Smooth muscle cell (in vitro differentiated cells): Measurements from ENCODE around the gene MTA1. TPM values are rescaled to one million over a fixed set of nuclear protein-coding genes. Genes with fewer than 3 reads are reported as not detected.
A peak's percentile ranks its signal among the peaks of the same experiment; 100 is the strongest.

ENCODE experiments used
- DNase-seq: peaks from one replicate; lab custom pipeline; 2025; ENCODE audit not compliant: unreplicated experiment; lab: John Stamatoyannopoulos, UW
- H2AFZ ChIP-seq: fragments of 200-600 bp; sonication (generic); 2 replicates; pipeline ENCODE4 v1.6.0; 2016; ENCODE audit warnings: antibody characterized with exemption, low read depth, mild to moderate bottlenecking
- H3F3A ChIP-seq: fragments of 200-600 bp; sonication (generic); 2 replicates; pipeline ENCODE4 v1.6.0; 2017; ENCODE audit warnings: antibody characterized with exemption, low read depth
- H3K27ac ChIP-seq: fragments of 200-600 bp; sonication (generic); 2 replicates; pipeline ENCODE4 v1.5.1; 2016; ENCODE audit warnings: low read depth, mild to moderate bottlenecking
- H3K27me3 ChIP-seq: fragments of 200-600 bp; sonication (generic); 2 replicates; pipeline ENCODE4 v1.6.1; 2016; ENCODE audit warnings: low read depth, mild to moderate bottlenecking
- H3K36me3 ChIP-seq: fragments of 200-600 bp; sonication (generic); 2 replicates; pipeline ENCODE4 v1.5.1; 2016; ENCODE audit warnings: low read depth
- H3K4me1 ChIP-seq: fragments of 200-600 bp; sonication (generic); 2 replicates; pipeline ENCODE4 v1.5.1; 2016; ENCODE audit warnings: low read depth
- H3K4me2 ChIP-seq: fragments of 200-600 bp; sonication (generic); 2 replicates; pipeline ENCODE4 v1.6.0; 2016; ENCODE audit warnings: mild to moderate bottlenecking
- H3K4me3 ChIP-seq: fragments of 200-600 bp; sonication (generic); 2 replicates; pipeline ENCODE4 v1.5.1; 2016; ENCODE audit warnings: mild to moderate bottlenecking
- H3K79me2 ChIP-seq: fragments of 200-600 bp; sonication (generic); 2 replicates; pipeline ENCODE4 v1.6.0; 2016; ENCODE audit warnings: low read depth, mild to moderate bottlenecking
- H3K9ac ChIP-seq: fragments of 200-600 bp; sonication (generic); 2 replicates; pipeline ENCODE4 v1.6.0; 2016; ENCODE audit warnings: low read depth
- H3K9me3 ChIP-seq: fragments of 200-600 bp; sonication (generic); replicated peaks from 2 replicates; pipeline ENCODE4 v1.5.1; 2016; ENCODE audit warnings: low read depth
- H4K20me1 ChIP-seq: fragments of 200-600 bp; sonication (generic); 2 replicates; pipeline ENCODE4 v1.6.0; 2016; ENCODE audit warnings: low read depth
- WGBS: methylation state at CpG from one replicate; pipeline ENCODE4 v1.1.7; 2016; ENCODE audit warnings: low lambda C conversion rate; 5-methylcytosine and 5-hydroxymethylcytosine counted together
- polyA plus RNA-seq: library from polyadenylated mRNA; unstranded; fragments of >200 nt; fragmentation: Nextera tagmentation; extraction: Ambion mirVana; gene quantifications from 2 replicates; pipeline ENCODE4 v1.2.1, GENCODE V29; 2016
- total RNA-seq: library from RNA; depleted of rRNA; stranded (reverse); fragments of >200 nt; gene quantifications from 2 replicates; pipeline ENCODE4 v1.2.3, GENCODE V29; 2014
- TF ChIP-seq, protein P1 (sequence below): fragments of 200-600 bp; sonication (generic); IDR thresholded peaks from 2 replicates; pipeline ENCODE4 v1.5.1; 2017; ENCODE audit warnings: borderline replicate concordance, mild to moderate bottlenecking, antibody characterized with exemption; ENCODE audit not compliant: insufficient read depth, poor library complexity, severe bottlenecking

The MTA1 gene
- total and polyA plus RNA-seq, 2 experiments from 2014 or later, result 41.3 to 48.7 TPM

DNA sequence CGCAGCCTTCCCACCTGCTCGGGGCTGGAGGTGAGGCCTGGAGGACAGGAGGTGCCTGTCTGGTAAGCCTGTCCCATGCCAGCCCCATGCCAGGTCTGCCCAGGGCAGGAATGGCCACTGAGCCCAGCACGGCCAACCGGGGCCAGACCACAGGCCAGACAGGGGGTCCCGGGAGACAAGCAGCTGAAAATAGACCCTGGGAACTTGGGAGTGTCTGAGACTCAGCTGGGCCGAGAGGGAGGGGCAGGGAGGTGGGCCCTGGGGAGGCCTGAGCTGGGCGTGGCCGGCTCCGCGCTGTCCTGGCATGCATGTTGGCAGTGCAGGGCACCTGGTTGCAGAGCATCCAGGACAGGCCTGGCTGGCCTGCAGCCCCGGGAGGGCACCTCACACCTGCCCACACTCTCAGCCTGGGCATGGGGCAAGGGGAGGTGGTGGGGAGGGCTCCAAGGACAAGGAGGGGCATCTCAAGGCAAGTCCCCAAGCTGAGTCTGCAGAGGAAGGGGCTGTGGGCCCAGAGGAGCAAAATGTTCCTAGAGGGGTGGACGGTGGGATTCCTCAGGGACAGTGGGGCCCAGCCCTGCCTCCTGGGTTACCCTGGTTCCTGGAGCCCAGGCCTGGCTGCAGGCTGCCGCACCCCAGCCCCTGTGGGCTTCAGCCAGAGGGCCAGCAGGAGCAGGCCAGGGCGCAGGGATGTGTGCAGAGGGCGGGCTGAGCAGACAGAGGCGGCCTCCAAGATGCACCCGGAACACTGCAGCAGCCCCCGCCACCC lies 63.9 kb downstream of the MTA1 start:
- H3K4me2 ChIP-seq, result no peak overlapping the region

DNA sequence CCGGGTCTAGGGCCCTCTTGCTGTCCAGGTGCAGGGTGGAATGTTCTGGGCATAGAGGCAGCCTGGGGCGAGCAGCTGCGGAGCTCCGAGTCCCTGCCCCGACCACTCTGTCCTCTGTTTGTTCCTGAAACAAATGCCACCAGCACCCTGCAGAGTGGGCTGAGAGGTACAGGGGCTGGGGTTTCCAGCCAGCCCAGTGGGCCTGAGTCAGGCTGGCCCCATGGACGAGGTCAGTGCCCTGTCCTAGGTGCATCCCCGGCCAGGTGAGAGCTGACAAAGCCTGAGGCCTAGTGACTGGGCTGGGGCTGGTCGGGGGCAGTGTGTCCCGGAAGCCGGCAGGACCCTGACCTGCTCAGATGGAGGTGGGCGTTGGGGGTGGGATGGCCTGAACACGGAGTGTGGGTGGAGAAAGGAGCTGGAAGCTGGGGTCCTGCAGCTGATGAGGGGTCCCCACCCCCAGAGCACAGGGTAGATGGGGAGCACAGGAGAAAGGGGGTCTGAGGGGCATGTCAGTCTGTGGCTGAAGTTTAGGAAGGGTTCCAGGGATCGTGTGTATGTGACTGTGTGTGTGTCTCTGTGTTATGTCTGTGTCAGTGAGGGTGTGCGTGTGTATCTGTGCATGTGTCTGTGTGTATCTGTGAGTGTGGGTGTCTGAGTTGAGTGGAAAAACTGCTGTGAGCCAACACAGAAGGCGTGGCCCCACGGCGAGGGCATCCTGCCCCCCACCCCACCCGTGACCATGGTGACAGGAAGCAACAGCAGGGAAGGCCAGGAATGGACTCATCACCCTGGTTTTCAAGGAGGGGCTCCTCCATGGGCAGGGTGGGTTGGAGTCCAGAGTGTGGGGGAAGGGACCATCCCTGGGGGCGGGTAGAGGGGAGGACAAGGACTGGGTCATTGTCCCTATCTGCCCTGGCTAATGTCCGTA lies 64.7 kb downstream of the MTA1 start:
- Histone ChIP-seq H3K27me3 (peaks cover 19% of the 10 kb centered on the region), H3K4me1 (peaks cover 10% of the 10 kb centered on the region), H3K9ac (peak overlapping the region; percentile 39), H2AFZ (no peak overlapping the region), H3K36me3 (no peaks in the 10 kb centered on the region), H3K4me3 (no peak overlapping the region), H3K4me2 (no peak overlapping the region), H3K9me3 (no peaks in the 10 kb centered on the region), H4K20me1 (no peaks in the 10 kb centered on the region), H3K27ac (peak overlapping the region; percentile 35), H3K79me2 (no peaks in the 10 kb centered on the region), H3F3A (no peaks in the 10 kb centered on the region)
- WGBS, result 73% methylated on average over 16 of the region's 20 CpGs
- no peak for DNase-seq
- TF ChIP-seq, protein P1, sequence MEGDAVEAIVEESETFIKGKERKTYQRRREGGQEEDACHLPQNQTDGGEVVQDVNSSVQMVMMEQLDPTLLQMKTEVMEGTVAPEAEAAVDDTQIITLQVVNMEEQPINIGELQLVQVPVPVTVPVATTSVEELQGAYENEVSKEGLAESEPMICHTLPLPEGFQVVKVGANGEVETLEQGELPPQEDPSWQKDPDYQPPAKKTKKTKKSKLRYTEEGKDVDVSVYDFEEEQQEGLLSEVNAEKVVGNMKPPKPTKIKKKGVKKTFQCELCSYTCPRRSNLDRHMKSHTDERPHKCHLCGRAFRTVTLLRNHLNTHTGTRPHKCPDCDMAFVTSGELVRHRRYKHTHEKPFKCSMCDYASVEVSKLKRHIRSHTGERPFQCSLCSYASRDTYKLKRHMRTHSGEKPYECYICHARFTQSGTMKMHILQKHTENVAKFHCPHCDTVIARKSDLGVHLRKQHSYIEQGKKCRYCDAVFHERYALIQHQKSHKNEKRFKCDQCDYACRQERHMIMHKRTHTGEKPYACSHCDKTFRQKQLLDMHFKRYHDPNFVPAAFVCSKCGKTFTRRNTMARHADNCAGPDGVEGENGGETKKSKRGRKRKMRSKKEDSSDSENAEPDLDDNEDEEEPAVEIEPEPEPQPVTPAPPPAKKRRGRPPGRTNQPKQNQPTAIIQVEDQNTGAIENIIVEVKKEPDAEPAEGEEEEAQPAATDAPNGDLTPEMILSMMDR, result no peak

More for the DNA sequence above, 63.9 kb downstream of the MTA1 start:
- Histone ChIP-seq H3K9ac (peak overlapping the region; percentile 97), H4K20me1 (no peaks in the 10 kb centered on the region), H3K4me1 (peaks cover 7% of the 10 kb centered on the region), H3K9me3 (no peaks in the 10 kb centered on the region), H3K79me2 (no peaks in the 10 kb centered on the region), H3F3A (no peaks in the 10 kb centered on the region), H3K27ac (peak overlapping the region; percentile 35), H3K27me3 (peaks cover 27% of the 10 kb centered on the region), H3K36me3 (no peaks in the 10 kb centered on the region), H2AFZ (no peak overlapping the region), H3K4me3 (no peak overlapping the region)
- TF ChIP-seq, protein P1, result no peak
- no peak for DNase-seq
- WGBS, result 88% methylated on average over 18 of the region's 18 CpGs

DNA sequence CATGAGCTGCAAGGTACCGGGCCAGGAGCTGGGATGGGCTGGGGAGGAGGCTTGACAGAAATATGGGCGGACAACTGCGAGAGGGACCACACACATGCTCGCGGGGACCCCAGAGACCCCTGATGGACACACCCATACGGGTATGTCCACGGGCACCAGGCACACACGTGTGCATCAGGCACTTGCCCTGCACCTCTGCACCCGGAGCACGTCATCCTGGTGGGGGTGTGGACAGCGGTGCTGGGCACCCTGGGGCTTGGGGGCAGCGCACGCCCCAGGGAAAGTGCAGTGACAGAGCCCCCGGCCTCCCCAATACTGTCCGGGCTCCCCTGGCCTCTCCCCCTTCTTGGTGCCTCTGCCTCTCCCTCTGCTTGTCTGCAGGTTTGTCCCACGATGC lies 65.4 kb downstream of the MTA1 start:
- Histone ChIP-seq H3K4me3 (no peak overlapping the region), H3K4me2 (no peak overlapping the region), H3K79me2 (no peaks in the 10 kb centered on the region), H3F3A (no peaks in the 10 kb centered on the region), H3K9ac (no peak overlapping the region), H4K20me1 (no peaks in the 10 kb centered on the region), H3K27me3 (peaks cover 13% of the 10 kb centered on the region), H3K27ac (no peak overlapping the region), H3K4me1 (peaks cover 13% of the 10 kb centered on the region), H2AFZ (no peak overlapping the region), H3K9me3 (no peaks in the 10 kb centered on the region), H3K36me3 (no peaks in the 10 kb centered on the region)
- no peak for DNase-seq
- TF ChIP-seq, protein P1, result no peak
- WGBS, result 92% methylated on average over 13 of the region's 16 CpGs
